ENCODE results near the gene PIGP.

PIGP gene

GRCh38 chr21:37065561-37066177 is 7.2 kb downstream of the PIGP start:
- no peak for TF ChIP-seq CTCF (IDR thresholded peaks at IDR 0.05)

GRCh38 chr21:37064841-37065240 is 8.0 kb downstream of the PIGP start:
- Histone ChIP-seq H3K9me3 (no peaks in the 10 kb centered on the region), H3K4me1 (ENCODE audit: control insufficient read depth in 1 of 2, insufficient read depth in 1 of 2, low read depth in 1 of 2, low read length in 1 of 2) (no peaks in the 10 kb centered on the region), H3K36me3 (no peaks in the 10 kb centered on the region), H3K4me3 (ENCODE audit: low read depth in 1 of 2, low read length in 1 of 2) (no peak overlapping the region), H3K27me3 (no peaks in the 10 kb centered on the region), H3K27ac (no peak overlapping the region)
- no peak for TF ChIP-seq CTCF (IDR thresholded peaks at IDR 0.05)

More at GRCh38 chr21:37065561-37066177, 7.2 kb downstream of the PIGP start:
- Histone ChIP-seq H3K4me3 (ENCODE audit: low read depth in 1 of 2, low read length in 1 of 2) (no peak overlapping the region), H3K9me3 (no peaks in the 10 kb centered on the region), H3K27ac (no peak overlapping the region), H3K27me3 (no peaks in the 10 kb centered on the region), H3K4me1 (ENCODE audit: control insufficient read depth in 1 of 2, insufficient read depth in 1 of 2, low read depth in 1 of 2, low read length in 1 of 2) (no peaks in the 10 kb centered on the region), H3K36me3 (no peaks in the 10 kb centered on the region)

GRCh38 chr21:37063433-37063832 is 9.4 kb downstream of the PIGP start:
- Histone ChIP-seq H3K4me1 (ENCODE audit: control insufficient read depth in 1 of 2, insufficient read depth in 1 of 2, low read depth in 1 of 2, low read length in 1 of 2) (no peaks in the 10 kb centered on the region), H3K27me3 (no peaks in the 10 kb centered on the region), H3K4me3 (ENCODE audit: low read depth in 1 of 2, low read length in 1 of 2) (no peak overlapping the region), H3K36me3 (no peaks in the 10 kb centered on the region), H3K27ac (no peak overlapping the region), H3K9me3 (no peaks in the 10 kb centered on the region)
- TF ChIP-seq CTCF (IDR thresholded peaks at IDR 0.05) = no peak

GRCh38 chr21:37062593-37062935 is 10.3 kb downstream of the PIGP start:
- no peak overlapping the region for H3K4me3 ChIP-seq (ENCODE audit: low read depth in 1 of 2, low read length in 1 of 2)
- no peaks in the 10 kb centered on the region for H3K27me3 ChIP-seq
- no peak overlapping the region for H3K27ac ChIP-seq
- H3K36me3 ChIP-seq = no peaks in the 10 kb centered on the region
- H3K9me3 ChIP-seq = no peaks in the 10 kb centered on the region
- TF ChIP-seq CTCF (IDR thresholded peaks at IDR 0.05) = no peak
- no peaks in the 10 kb centered on the region for H3K4me1 ChIP-seq (ENCODE audit: control insufficient read depth in 1 of 2, insufficient read depth in 1 of 2, low read depth in 1 of 2, low read length in 1 of 2)

- no peak for TF ChIP-seq CTCF (IDR thresholded peaks at IDR 0.05)
- no peaks in the 10 kb centered on the region for H3K36me3 ChIP-seq
- H3K4me1 ChIP-seq (ENCODE audit: control insufficient read depth in 1 of 2, insufficient read depth in 1 of 2, low read depth in 1 of 2, low read length in 1 of 2) = no peaks in the 10 kb centered on the region
- no peaks in the 10 kb centered on the region for H3K27me3 ChIP-seq
- no peaks in the 10 kb centered on the region for H3K9me3 ChIP-seq
- H3K27ac ChIP-seq = no peak overlapping the region
- H3K4me3 ChIP-seq (ENCODE audit: low read depth in 1 of 2, low read length in 1 of 2) = no peak overlapping the region
Observed at GRCh38 chr21:37061926-37062592, 10.8 kb downstream of the PIGP start.
